HepG2 (cell line): ENCODE results near the gene GNG7. TPM values are rescaled to one million over a fixed set of nuclear protein-coding genes. Genes with fewer than 3 reads are reported as not detected.

Experiments used
- ATAC-seq: fragments of 200-7000 bp; cut with Tn5 transposase; 3 replicates; pipeline ENCODE4 v1.9.1; 2020; ENCODE audit warnings: mild to moderate bottlenecking, moderate library complexity
- BruUV-seq: library from RNA; stranded (reverse); fragments of 400-500 nt; replicated peaks from 2 replicates; lab custom pipeline; 2021; lab: Mats Ljungman, UMichigan
- CTCF ChIA-PET: fragments of 300-600 bp; formaldehyde crosslinking; extraction: SDS; loops from one replicate; lab custom pipeline; 2021; ENCODE audit warnings: low total read pairs, inconsistent platforms, low intra/inter-chr PET ratio; lab: Yijun Ruan, JAX
- POLR2A ChIA-PET: fragments of 350-600 bp; sonication (Branson Sonifier 250); formaldehyde crosslinking; loops from one replicate; lab custom pipeline; 2020; ENCODE audit warnings: antibody characterized with exemption, inconsistent platforms; lab: Yijun Ruan, JAX
- DNase-seq: peaks from one replicate; pipeline ENCODE4 v3.0.0-alpha.2; 2015; ENCODE audit warnings: low spot score
- FAIRE-seq: peaks from 3 replicates; lab custom pipeline; 2011; peaks lifted over from hg19 to GRCh38; lab: Jason Lieb, UNC
- H2AFZ ChIP-seq: one replicate; pipeline ENCODE4 v1.6.1; 2011; ENCODE audit warnings: low read length, inconsistent platforms
- H3K27ac ChIP-seq: fragments of 300-600 bp; 3 replicates; pipeline ENCODE4 v1.8.0; 2011; ENCODE audit warnings: mixed run types, mild to moderate bottlenecking, mixed read lengths, low read length, inconsistent platforms; ENCODE audit not compliant: insufficient read depth; ENCODE audit errors: extremely low read length
- H3K27me3 ChIP-seq, 2 experiments: fragments of 200-600 bp in 1 of 2; 2 replicates in 1 of 2; 3 replicates in 1 of 2; pipeline versions ENCODE4 v1.6.0 to v1.8.0; 2011; ENCODE audit warnings: low read length in 2 of 2, mild to moderate bottlenecking in 2 of 2, moderate library complexity in 2 of 2, inconsistent platforms in 1 of 2; ENCODE audit not compliant: insufficient read depth in 2 of 2, control insufficient read depth in 1 of 2
- H3K36me3 ChIP-seq, 2 experiments: fragments of 200-600 bp in 1 of 2; replicated peaks in 1 of 2; 2 replicates in 1 of 2; 3 replicates in 1 of 2; pipeline versions ENCODE4 v1.5.1 to v1.8.0; 2011; ENCODE audit warnings: low read length in 2 of 2, inconsistent platforms in 1 of 2; ENCODE audit not compliant: insufficient read depth in 2 of 2, control insufficient read depth in 1 of 2
- H3K4me1 ChIP-seq: 2 replicates; pipeline ENCODE4 v1.5.1; 2012; ENCODE audit warnings: low read length, inconsistent platforms; ENCODE audit not compliant: insufficient read depth
- H3K4me2 ChIP-seq: 2 replicates; pipeline ENCODE4 v1.6.0; 2011; ENCODE audit warnings: low read depth, low read length, inconsistent platforms
- H3K4me3 ChIP-seq, 3 experiments: fragments of 200-600 bp in 1 of 3; sonication (generic), shearing (Covaris generic) in 1 of 3; replicated peaks in 1 of 3; 2 replicates each; pipeline ENCODE4 v1.5.1; 2011 to 2016; ENCODE audit warnings: low read length in 3 of 3, inconsistent platforms in 2 of 3, low read depth in 2 of 3, mild to moderate bottlenecking in 2 of 3, control low read depth in 1 of 3, mixed read lengths in 1 of 3; ENCODE audit not compliant: insufficient read depth in 1 of 3
- H3K79me2 ChIP-seq: one replicate; pipeline ENCODE4 v1.6.1; 2011; ENCODE audit warnings: low read length, inconsistent platforms; ENCODE audit not compliant: insufficient read depth
- H3K9ac ChIP-seq: 2 replicates; pipeline ENCODE4 v1.6.0; 2011; ENCODE audit warnings: mild to moderate bottlenecking, low read depth, low read length, inconsistent platforms; ENCODE audit not compliant: insufficient read depth
- H3K9me3 ChIP-seq: 2 replicates; pipeline ENCODE4 v1.5.1; 2012; ENCODE audit warnings: mild to moderate bottlenecking, low read length
- H4K20me1 ChIP-seq: 2 replicates; pipeline ENCODE4 v1.6.0; 2011; ENCODE audit warnings: inconsistent platforms, mild to moderate bottlenecking, low read length, moderate library complexity; ENCODE audit not compliant: insufficient read depth
- ARNTL ChIP-seq: sonication (generic); formaldehyde crosslinking; IDR thresholded peaks from 2 replicates; pipeline ENCODE4 v1.4.0; 2020; ENCODE audit warnings: mild to moderate bottlenecking, missing genetic modification reagents
- CEBPG ChIP-seq: IDR thresholded peaks from 2 replicates; pipeline ENCODE4 v1.6.1; 2016
- CHCHD3 ChIP-seq: sonication (generic); formaldehyde crosslinking; IDR thresholded peaks from 2 replicates; pipeline ENCODE4 v1.8.0; 2022; ENCODE audit warnings: mild to moderate bottlenecking, missing genetic modification reagents, moderate library complexity
- CSRNP1 ChIP-seq: sonication (generic); formaldehyde crosslinking; IDR thresholded peaks from 2 replicates; pipeline ENCODE4 v1.8.1; 2023; ENCODE audit warnings: mild to moderate bottlenecking, missing genetic modification reagents
- ELF1 ChIP-seq: sonication (generic); formaldehyde crosslinking; IDR thresholded peaks from 2 replicates; pipeline ENCODE4 v1.4.0; 2020; ENCODE audit warnings: missing genetic modification reagents
- GATAD2A ChIP-seq: IDR thresholded peaks from 2 replicates; pipeline ENCODE4 v1.6.1; 2016
- HNF4G ChIP-seq, 2 experiments: sonication (generic) in 1 of 2; formaldehyde crosslinking in 1 of 2; IDR thresholded peaks; 2 replicates each; pipeline versions ENCODE4 v1.4.0 to v1.6.1; 2011 to 2020; ENCODE audit warnings: borderline replicate concordance in 2 of 2, low read depth in 2 of 2, mild to moderate bottlenecking in 2 of 2, low read length in 1 of 2, missing genetic modification reagents in 1 of 2, moderate library complexity in 1 of 2
- KDM5B ChIP-seq: sonication (generic); formaldehyde crosslinking; IDR thresholded peaks from 2 replicates; pipeline ENCODE4 v1.4.0; 2020; ENCODE audit warnings: missing genetic modification reagents, mild to moderate bottlenecking, borderline replicate concordance
- KLF13 ChIP-seq: sonication (generic); formaldehyde crosslinking; IDR thresholded peaks from 2 replicates; pipeline ENCODE4 v1.4.0; 2020; ENCODE audit warnings: mild to moderate bottlenecking, missing genetic modification reagents
- MATR3 ChIP-seq: sonication (generic); formaldehyde crosslinking; IDR thresholded peaks from 2 replicates; pipeline ENCODE4 v1.4.0; 2020; ENCODE audit warnings: missing genetic modification reagents
- MAX ChIP-seq: IDR thresholded peaks from 2 replicates; pipeline ENCODE4 v1.6.1; 2012; ENCODE audit warnings: inconsistent platforms
- MEF2D ChIP-seq: sonication (generic); formaldehyde crosslinking; IDR thresholded peaks from 2 replicates; pipeline ENCODE4 v1.5.1; 2020; ENCODE audit warnings: mild to moderate bottlenecking, missing genetic modification reagents
- PPARG ChIP-seq: conservative IDR thresholded peaks from 2 replicates; pipeline ENCODE4 v1.6.1; 2016; ENCODE audit warnings: missing biosample characterization, missing genetic modification reagents
- RARA ChIP-seq: IDR thresholded peaks from 2 replicates; pipeline ENCODE4 v1.6.1; 2016; ENCODE audit warnings: missing genetic modification reagents, missing compliant biosample characterization
- RXRB ChIP-seq: IDR thresholded peaks from 2 replicates; pipeline ENCODE4 v1.6.1; 2016; ENCODE audit warnings: borderline replicate concordance, missing genetic modification reagents, missing compliant biosample characterization
- TEAD3 ChIP-seq: optimal IDR thresholded peaks from 2 replicates; pipeline ENCODE3; 2016; ENCODE audit warnings: borderline replicate concordance
- ZBTB2 ChIP-seq: sonication (generic); formaldehyde crosslinking; IDR thresholded peaks from 2 replicates; pipeline ENCODE4 v1.8.0; 2022; ENCODE audit warnings: low read depth, missing genetic modification reagents
- ZMYM3 ChIP-seq: sonication (generic); formaldehyde crosslinking; IDR thresholded peaks from 2 replicates; pipeline ENCODE4 v1.5.1; 2020; ENCODE audit warnings: mild to moderate bottlenecking, missing genetic modification reagents
- ZNF292 ChIP-seq: sonication (generic); formaldehyde crosslinking; IDR thresholded peaks from 2 replicates; pipeline ENCODE4 v1.8.1; 2022; ENCODE audit warnings: mild to moderate bottlenecking, low read depth, missing genetic modification reagents, borderline replicate concordance
- ZNF33A ChIP-seq: sonication (generic); formaldehyde crosslinking; IDR thresholded peaks from 2 replicates; pipeline ENCODE4 v1.5.1; 2020; ENCODE audit warnings: missing genetic modification reagents, mild to moderate bottlenecking, moderate library complexity, borderline replicate concordance
- ZNF672 ChIP-seq: sonication (generic); formaldehyde crosslinking; IDR thresholded peaks from 2 replicates; pipeline ENCODE4 v1.8.1; 2022; ENCODE audit warnings: missing genetic modification reagents
- ZNF720 ChIP-seq: sonication (generic); formaldehyde crosslinking; IDR thresholded peaks from 2 replicates; pipeline ENCODE4 v1.4.0; 2020; ENCODE audit warnings: missing genetic modification reagents
- WGBS: methylation state at CpG from one replicate; pipeline ENCODE4 v1.1.6; 2017; ENCODE audit warnings: low lambda C conversion rate; 5-methylcytosine and 5-hydroxymethylcytosine counted together
- in situ Hi-C: cut with HindIII; loops from 2 replicates; pipeline ENCODE4 v1.10.0; 2017; ENCODE audit warnings: low pct_unique_long_range_greater_than_20kb; ENCODE audit not compliant: extremely low pct_ligation_motif_present
- intact Hi-C: fragments of 100-400 bp; cut with micrococcal nuclease; formaldehyde crosslinking; loops from one replicate; pipeline ENCODE4 v1.10.0; 2022; ENCODE audit not compliant: unreplicated experiment
- polyA plus RNA-seq, 8 experiments: library from polyadenylated mRNA; depleted of rRNA in 3 of 8; stranded (reverse) in 7 of 8; unstranded in 1 of 8; fragments of >200 nt; fragmentation: Illumina TruSeq in 4 of 8; extraction: Trizol in 4 of 8; gene quantifications; 2 replicates each; pipeline versions ENCODE4 v1.2.1 to v1.2.3, GENCODE V29; 2011 to 2016; ENCODE audit warnings: low read depth in 4 of 8, missing spikeins in 1 of 8, mixed read lengths in 1 of 8; ENCODE audit not compliant: insufficient read depth in 1 of 8
- total RNA-seq, 5 experiments: library from RNA; depleted of rRNA; stranded (reverse); fragments of >200 nt; fragmentation: Illumina TruSeq; extraction: Trizol; gene quantifications; 2 replicates each; pipeline ENCODE4 v1.2.3, GENCODE V29; 2016; ENCODE audit warnings: low read depth in 1 of 5

The GNG7 gene
- total and polyA plus RNA-seq, 2 of the 13 experiments (the other 11 are each of a cell fraction or from before 2014, with no cell fraction given), result 1.4 to 3.3 TPM

- ATAC-seq (peak; percentile 11; the same call in 1 of the 3 replicates), DNase-seq (peak; percentile 58), FAIRE-seq (no peak)
- 26% methylated on average over 16 of the region's 16 CpGs for WGBS
- H3K4me3 ChIP-seq, result peak overlapping the region in 1 of 3 experiments; percentile 17; a peak in 1 of 6 replicates
- H2AFZ ChIP-seq, result no peak overlapping the region
- POLR2A ChIA-PET, result interaction anchor here (0.6 to 1.5 kb wide), 4 partner anchors 9 to 153 kb away, joined by 3 to 6 read pairs (median 5); partner anchors contain the start of gene GADD45B
- no peaks in the 10 kb centered on the region for H3K36me3 ChIP-seq
- H3K4me1 ChIP-seq, result peaks cover 62% of the 10 kb centered on the region
- peak overlapping the region; percentile 65 for H3K4me2 ChIP-seq
- no peak overlapping the region for H3K9ac ChIP-seq
- no peaks in the 10 kb centered on the region for H4K20me1 ChIP-seq
- in situ Hi-C loops, result no loop called here
- no peaks in the 10 kb centered on the region for H3K27me3 ChIP-seq
- H3K9me3 ChIP-seq, result peaks cover 11% of the 10 kb centered on the region
- CTCF ChIA-PET, result no interaction called here
- BruUV-seq, result no TSS peak
- H3K27ac ChIP-seq, result peak overlapping the region; percentile 4
- intact Hi-C loops, result no loop called here
- no peaks in the 10 kb centered on the region for H3K79me2 ChIP-seq
- TF ChIP-seq ZMYM3 (CRISPR knock-in tag) (peak; percentile 41; the same call in 1 of the 2 replicates), ELF1 (peak; percentile 83), ZNF292 (CRISPR knock-in tag) (peak; percentile 19; the same call in 1 of the 2 replicates), ARNTL (CRISPR knock-in tag) (0 out of 2 replicates have a peak, but pooled peaks have one; percentile 47), ZNF672 (no peak), RXRB (peak; percentile 81; the same call in 1 of the 2 replicates), ZNF720 (CRISPR knock-in tag) (no peak), CHCHD3 (no peak), ZBTB2 (CRISPR knock-in tag) (no peak), KLF13 (no peak), KDM5B (no peak), MEF2D (0 out of 2 replicates have a peak, but pooled peaks have one; percentile 37), ZNF33A (CRISPR knock-in tag) (no peak), PPARG (CRISPR knock-in tag) (peak; percentile 84), CSRNP1 (no peak), RARA (peak; percentile 45), HNF4G (IDR thresholded peaks at IDR 0.05; ENCODE audit: borderline replicate concordance, low read depth, low read length) (no peak), HNF4G (CRISPR knock-in tag; IDR thresholded peaks at IDR 0.05; ENCODE audit: borderline replicate concordance, low read depth) (no peak), GATAD2A (CRISPR knock-in tag) (peak; percentile 49), MAX (peak; percentile 41; the same call in 1 of the 2 replicates), CEBPG (CRISPR knock-in tag) (peak; percentile 57), TEAD3 (CRISPR knock-in tag) (no peak), MATR3 (CRISPR knock-in tag) (no peak)
Measured at GRCh38 chr19:2629491-2630351, 72.8 kb downstream of the GNG7 start.
